Tibial nerve (tissue), 4 donors: ENCODE data around the gene HCK. TPM values are rescaled to one million over a fixed set of nuclear protein-coding genes. Genes with fewer than 3 reads are reported as not detected.

Experiments
- DNase-seq, 2 donors: peaks; one replicate each; pipeline ENCODE4 v3.0.0-alpha.2; 2019; ENCODE audit warnings: low spot score in 2 of 2
- H3K27ac ChIP-seq, 4 donors: fragments of 200-600 bp; sonication (generic) in 3 of 4; one replicate each; pipeline ENCODE4 v1.5.1; 2017 to 2019; ENCODE audit warnings: mild to moderate bottlenecking in 1 of 4
- H3K27me3 ChIP-seq, 2 donors: fragments of 200-600 bp; sonication (generic) in 1 of 2; one replicate each; pipeline versions ENCODE4 v1.5.1 to v1.6.0; 2017 to 2019
- H3K36me3 ChIP-seq, 3 donors: fragments of 200-600 bp; sonication (generic); one replicate each; pipeline ENCODE4 v1.5.1; 2018 to 2019
- H3K4me1 ChIP-seq, 4 donors: fragments of 200-600 bp; sonication (generic) in 3 of 4; one replicate each; pipeline ENCODE4 v1.5.1; 2017 to 2019
- H3K4me3 ChIP-seq, 4 donors: fragments of 200-600 bp; sonication (generic) in 3 of 4; one replicate each; pipeline ENCODE4 v1.5.1; 2017 to 2019; ENCODE audit warnings: mild to moderate bottlenecking in 1 of 4, moderate library complexity in 1 of 4
- H3K9me3 ChIP-seq, 4 donors: fragments of 200-600 bp; sonication (generic) in 3 of 4; one replicate each; pipeline ENCODE4 v1.5.1; 2017 to 2019
- EP300 ChIP-seq, 2 donors: sonication (generic); formaldehyde crosslinking; IDR thresholded peaks; one replicate each; pipeline ENCODE4 v1.6.1; 2017; ENCODE audit warnings: antibody characterized with exemption in 2 of 2, mild to moderate bottlenecking in 1 of 2
- POLR2A ChIP-seq, 2 donors: fragments of 450-650 bp; IDR thresholded peaks; one replicate each; pipeline ENCODE4 v1.6.1; 2017; ENCODE audit warnings: antibody characterized with exemption in 2 of 2, mild to moderate bottlenecking in 2 of 2, moderate library complexity in 2 of 2
- WGBS, 2 donors: methylation state at CpG; one replicate each; pipeline ENCODE4 v1.1.5; 2018; 5-methylcytosine and 5-hydroxymethylcytosine counted together
- total RNA-seq, 4 donors: library from RNA; depleted of rRNA; stranded (reverse); fragments of >200 nt; gene quantifications; one replicate each; pipeline ENCODE4 v1.1.0, GENCODE V29; 2016
- TF ChIP-seq, protein P1 (sequence below), 5 experiments: fragments of 200-600 bp in 3 of 5; fragments of 450-650 bp in 2 of 5; sonication (generic) in 3 of 5; IDR thresholded peaks; one replicate each; pipeline ENCODE4 v1.5.1; 2016 to 2019; ENCODE audit warnings: antibody characterized with exemption in 5 of 5, mild to moderate bottlenecking in 3 of 5, moderate library complexity in 2 of 5

Gene HCK
- total RNA-seq, 4 donors from 2014 or later: 10.5 to 47.4 (median 13.7) TPM

GRCh38 chr20:32080783-32081182 lies 28.7 kb downstream of the HCK start:
- Histone ChIP-seq H3K4me3 (no peak overlapping the region), H3K27me3 (peaks cover 0 to 5% of the 10 kb centered on the region in 2 donors), H3K27ac (no peak overlapping the region), H3K9me3 (no peaks in the 10 kb centered on the region), H3K4me1 (no peaks in the 10 kb centered on the region), H3K36me3 (no peaks in the 10 kb centered on the region)
- no peak for TF ChIP-seq POLR2A (IDR thresholded peaks at IDR 0.05)
- no peak for TF ChIP-seq EP300 (IDR thresholded peaks at IDR 0.05)
- TF ChIP-seq, protein P1, sequence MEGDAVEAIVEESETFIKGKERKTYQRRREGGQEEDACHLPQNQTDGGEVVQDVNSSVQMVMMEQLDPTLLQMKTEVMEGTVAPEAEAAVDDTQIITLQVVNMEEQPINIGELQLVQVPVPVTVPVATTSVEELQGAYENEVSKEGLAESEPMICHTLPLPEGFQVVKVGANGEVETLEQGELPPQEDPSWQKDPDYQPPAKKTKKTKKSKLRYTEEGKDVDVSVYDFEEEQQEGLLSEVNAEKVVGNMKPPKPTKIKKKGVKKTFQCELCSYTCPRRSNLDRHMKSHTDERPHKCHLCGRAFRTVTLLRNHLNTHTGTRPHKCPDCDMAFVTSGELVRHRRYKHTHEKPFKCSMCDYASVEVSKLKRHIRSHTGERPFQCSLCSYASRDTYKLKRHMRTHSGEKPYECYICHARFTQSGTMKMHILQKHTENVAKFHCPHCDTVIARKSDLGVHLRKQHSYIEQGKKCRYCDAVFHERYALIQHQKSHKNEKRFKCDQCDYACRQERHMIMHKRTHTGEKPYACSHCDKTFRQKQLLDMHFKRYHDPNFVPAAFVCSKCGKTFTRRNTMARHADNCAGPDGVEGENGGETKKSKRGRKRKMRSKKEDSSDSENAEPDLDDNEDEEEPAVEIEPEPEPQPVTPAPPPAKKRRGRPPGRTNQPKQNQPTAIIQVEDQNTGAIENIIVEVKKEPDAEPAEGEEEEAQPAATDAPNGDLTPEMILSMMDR (IDR thresholded peaks at IDR 0.05): no peak
- WGBS, 2 donors: 67 to 95% methylated on average over 3 of the region's 3 CpGs
- no peak for DNase-seq

- TF ChIP-seq, protein P1 (IDR thresholded peaks at IDR 0.05): no peak
- TF ChIP-seq POLR2A (IDR thresholded peaks at IDR 0.05): no peak
- no peak overlapping the region for H3K4me3 ChIP-seq
Observed at GRCh38 chr20:32083469-32083868, 31.4 kb downstream of the HCK start.

GRCh38 chr20:32087070-32087469 lies 35.0 kb downstream of the HCK start:
- no peak overlapping the region for H3K4me3 ChIP-seq
- peaks cover 0 to 5% of the 10 kb centered on the region in 2 donors for H3K27me3 ChIP-seq
- TF ChIP-seq POLR2A (IDR thresholded peaks at IDR 0.05) (no peak), EP300 (IDR thresholded peaks at IDR 0.05) (no peak)
- TF ChIP-seq, protein P1 (IDR thresholded peaks at IDR 0.05): no peak
- 66 to 76% methylated on average over 3 of the region's 3 CpGs for WGBS, 2 donors
- DNase-seq: no peak
- peaks cover 0 to 3% (median 0%) of the 10 kb centered on the region in 4 donors for H3K9me3 ChIP-seq
- no peaks in the 10 kb centered on the region for H3K36me3 ChIP-seq
- no peak overlapping the region for H3K27ac ChIP-seq
- H3K4me1 ChIP-seq: no peaks in the 10 kb centered on the region

More at GRCh38 chr20:32083469-32083868, 31.4 kb downstream of the HCK start:
- no peaks in the 10 kb centered on the region for H3K4me1 ChIP-seq
- H3K27me3 ChIP-seq: peaks cover 0 to 5% of the 10 kb centered on the region in 2 donors
- no peaks in the 10 kb centered on the region for H3K9me3 ChIP-seq
- H3K36me3 ChIP-seq: no peaks in the 10 kb centered on the region
- DNase-seq: no peak
- 88 to 92% methylated on average over 6 of the region's 6 CpGs for WGBS, 2 donors
- no peak overlapping the region for H3K27ac ChIP-seq

DNA sequence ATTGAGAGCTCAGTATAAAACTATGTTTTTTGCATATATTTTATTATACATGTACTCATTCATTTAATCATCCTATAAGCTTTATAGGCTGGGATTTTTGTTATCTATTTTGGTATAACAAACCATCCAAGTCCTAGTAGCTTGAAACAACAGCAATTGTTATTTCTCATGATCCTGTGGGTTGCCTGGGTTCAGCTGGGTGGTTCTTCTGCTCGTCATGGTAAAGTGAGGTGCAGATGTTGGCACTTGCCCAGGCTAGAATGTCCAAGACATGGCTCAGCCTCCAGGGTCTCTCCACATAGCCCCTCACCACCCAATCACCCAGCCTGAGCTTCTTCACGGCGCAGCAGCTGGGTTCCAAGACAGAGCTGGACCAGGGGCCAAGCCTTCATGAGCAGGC lies 36.7 kb downstream of the HCK start:
- DNase-seq: no peak
- Histone ChIP-seq H3K9me3 (peaks cover 0 to 3% (median 0%) of the 10 kb centered on the region in 4 donors), H3K27me3 (no peaks in the 10 kb centered on the region), H3K4me3 (no peak overlapping the region), H3K4me1 (no peaks in the 10 kb centered on the region), H3K36me3 (no peaks in the 10 kb centered on the region), H3K27ac (no peak overlapping the region)
- no peak for TF ChIP-seq POLR2A (IDR thresholded peaks at IDR 0.05)
- TF ChIP-seq, protein P1 (IDR thresholded peaks at IDR 0.05): no peak
- TF ChIP-seq EP300 (IDR thresholded peaks at IDR 0.05): no peak
- WGBS, 2 donors: 94 to 96% methylated on average over 3 of the region's 3 CpGs

- no peak for DNase-seq
Observed at GRCh38 chr20:32089637-32090362, 37.8 kb downstream of the HCK start.

More at GRCh38 chr20:32089637-32090362, 37.8 kb downstream of the HCK start:
- Histone ChIP-seq H3K4me1 (no peaks in the 10 kb centered on the region), H3K36me3 (no peaks in the 10 kb centered on the region), H3K4me3 (no peak overlapping the region), H3K27ac (no peak overlapping the region), H3K9me3 (peaks cover 0 to 3% (median 0%) of the 10 kb centered on the region in 4 donors), H3K27me3 (no peaks in the 10 kb centered on the region)
- TF ChIP-seq POLR2A (IDR thresholded peaks at IDR 0.05): no peak
- TF ChIP-seq, protein P1 (IDR thresholded peaks at IDR 0.05): no peak
- TF ChIP-seq EP300 (IDR thresholded peaks at IDR 0.05): no peak
- WGBS, 2 donors: 55% methylated on average over 5 of the region's 5 CpGs
